Liver (tissue), 9 donors: Measurements from ENCODE around the gene COPE. TPM values are rescaled to one million over a fixed set of nuclear protein-coding genes. Genes with fewer than 3 reads are reported as not detected.
"Not testable (repeated sequence)": the region's sequence is repeated elsewhere in the genome, so short reads cannot be mapped to it uniquely, and the experiment has no call there.

ENCODE experiments used
- DNase-seq: peaks from one replicate; pipeline ENCODE4 v3.0.0-alpha.2; 2017; ENCODE audit warnings: low spot score
- H3K27ac ChIP-seq, 2 donors: one replicate each; pipeline ENCODE4 v1.7.0; 2013; ENCODE audit warnings: inconsistent platforms in 2 of 2, low read length in 2 of 2, control low read depth in 1 of 2, low read depth in 1 of 2, mild to moderate bottlenecking in 1 of 2
- H3K27me3 ChIP-seq, 4 donors: one replicate each; pipeline versions ENCODE4 v1.6.1 to v1.7.0; 2013; ENCODE audit warnings: low read length in 3 of 4, inconsistent platforms in 1 of 4, mild to moderate bottlenecking in 1 of 4, moderate library complexity in 1 of 4; ENCODE audit not compliant: control insufficient read depth in 4 of 4, insufficient read depth in 4 of 4
- H3K36me3 ChIP-seq, 4 donors: one replicate each; pipeline versions ENCODE4 v1.6.1 to v1.7.0; 2013; ENCODE audit warnings: low read length in 3 of 4, mild to moderate bottlenecking in 3 of 4, low read depth in 1 of 4, moderate library complexity in 1 of 4; ENCODE audit not compliant: control insufficient read depth in 4 of 4, insufficient read depth in 3 of 4
- H3K4me1 ChIP-seq, 4 donors: one replicate each; pipeline versions ENCODE4 v1.6.1 to v1.7.0; 2013; ENCODE audit warnings: low read length in 3 of 4, mild to moderate bottlenecking in 3 of 4, moderate library complexity in 1 of 4; ENCODE audit not compliant: control insufficient read depth in 4 of 4, insufficient read depth in 4 of 4
- H3K4me3 ChIP-seq, 3 donors: one replicate each; pipeline versions ENCODE4 v1.6.1 to v1.7.0; 2013; ENCODE audit warnings: low read length in 3 of 3, control low read depth in 1 of 3, low read depth in 1 of 3, mild to moderate bottlenecking in 1 of 3
- H3K9ac ChIP-seq, 2 donors: one replicate each; pipeline ENCODE4 v1.7.0; 2013; ENCODE audit warnings: low read length in 2 of 2, mild to moderate bottlenecking in 2 of 2, moderate library complexity in 2 of 2, control low read depth in 1 of 2, low read depth in 1 of 2
- H3K9me3 ChIP-seq, 4 donors: one replicate each; pipeline versions ENCODE4 v1.6.1 to v1.7.0; 2013; ENCODE audit warnings: low read length in 3 of 4; ENCODE audit not compliant: control insufficient read depth in 4 of 4
- ATF3 ChIP-seq: IDR thresholded peaks from 2 replicates; pipeline ENCODE4 v1.6.1; 2016; ENCODE audit warnings: antibody characterized with exemption
- CTCF ChIP-seq: fragments of 150-350 bp; IDR thresholded peaks from 2 replicates; pipeline ENCODE4 v1.5.1; 2017; ENCODE audit warnings: improper control_type of control experiment, low read depth, low read length; ENCODE audit not compliant: missing input control
- EGR1 ChIP-seq, 2 donors: IDR thresholded peaks; 2 replicates each; pipeline ENCODE4 v1.6.1; 2016 to 2018; ENCODE audit warnings: antibody characterized with exemption in 2 of 2, low read depth in 2 of 2
- FOXA2 ChIP-seq: IDR thresholded peaks from 2 replicates; pipeline ENCODE4 v1.6.1; 2016; ENCODE audit warnings: antibody characterized with exemption
- GABPA ChIP-seq, 2 donors: IDR thresholded peaks in 1 of 2; conservative IDR thresholded peaks in 1 of 2; 2 replicates each; pipeline ENCODE4 v1.6.1; 2016; ENCODE audit warnings: antibody characterized with exemption in 2 of 2, mild to moderate bottlenecking in 1 of 2, moderate library complexity in 1 of 2
- HNF4A ChIP-seq, 2 donors: conservative IDR thresholded peaks; 2 replicates each; pipeline ENCODE4 v1.6.1; 2016; ENCODE audit warnings: antibody characterized with exemption in 2 of 2, mild to moderate bottlenecking in 2 of 2
- NR2F2 ChIP-seq: IDR thresholded peaks from 2 replicates; pipeline ENCODE4 v1.6.1; 2016; ENCODE audit warnings: antibody characterized with exemption
- REST ChIP-seq: IDR thresholded peaks from 2 replicates; pipeline ENCODE4 v1.6.1; 2016; ENCODE audit warnings: antibody characterized with exemption, mild to moderate bottlenecking
- ZBTB33 ChIP-seq: IDR thresholded peaks from 2 replicates; pipeline ENCODE4 v1.6.1; 2016; ENCODE audit warnings: antibody characterized with exemption
- WGBS: extraction: QIAGEN DNeasy Blood & Tissue Kit; methylation state at CpG from one replicate; pipeline ENCODE4 v1.1.7; 2013; 5-methylcytosine and 5-hydroxymethylcytosine counted together
- polyA plus RNA-seq, 2 donors: library from polyadenylated mRNA; stranded (reverse) in 1 of 2; unstranded in 1 of 2; fragments of 200-250 nt in 1 of 2; fragments of >200 nt in 1 of 2; fragmentation: Nextera tagmentation in 1 of 2; extraction: Ambion mirVana in 1 of 2; gene quantifications; one replicate each; pipeline versions ENCODE4 v1.2.1 to v1.2.3, GENCODE V29; 2013 to 2015
- total RNA-seq, 2 donors: library from RNA; depleted of rRNA; stranded (reverse); fragments of >200 nt; gene quantifications; one replicate each; pipeline ENCODE4 v1.2.3, GENCODE V29; 2014
- donor health status: healthy.
- donor health status: healthy.
- donor health status: healthy.
- donor health status: healthy.
- donor health status: healthy.

The COPE gene
- total and polyA plus RNA-seq, 4 donors: 103 to 204 (median 142) TPM

GRCh38 chr19:18954094-18954493 lies 34.9 kb upstream of the COPE start (continued):
- TF ChIP-seq REST (no peak), EGR1 (IDR thresholded peaks at IDR 0.05; ENCODE audit: low read depth in 2 of 2) (no peak), FOXA2 (no peak)

GRCh38 chr19:18952364-18953003 lies 33.3 kb upstream of the COPE start:
- not testable (repeated sequence) for H3K36me3 ChIP-seq, H3K27ac ChIP-seq, H3K9me3 ChIP-seq, H3K9ac ChIP-seq, DNase-seq, H3K4me3 ChIP-seq, H3K27me3 ChIP-seq, H3K4me1 ChIP-seq
- TF ChIP-seq NR2F2: peak; percentile 66
- WGBS: 60% methylated on average over 17 of the region's 17 CpGs

- H3K36me3 ChIP-seq: no peaks in the 10 kb centered on the region
- DNase-seq: no peak
- WGBS: 93% methylated on average over 7 of the region's 7 CpGs
- H3K4me3 ChIP-seq: no peak overlapping the region
- H3K27me3 ChIP-seq: no peaks in the 10 kb centered on the region
- TF ChIP-seq HNF4A (conservative IDR thresholded peaks at IDR 0.05) (no peak), ZBTB33 (no peak), REST (no peak), GABPA (IDR thresholded peaks at IDR 0.05 in 1 of 2, conservative IDR thresholded peaks at IDR 0.05 in 1 of 2) (no peak), ATF3 (no peak), CTCF (no peak)
- no peak overlapping the region for H3K27ac ChIP-seq
- no peak overlapping the region for H3K9ac ChIP-seq
- no peaks in the 10 kb centered on the region for H3K9me3 ChIP-seq
- no peaks in the 10 kb centered on the region for H3K4me1 ChIP-seq
Measured at GRCh38 chr19:18951721-18952281, 32.6 kb upstream of the COPE start.
